ENCODE results near the gene DDC.

Gene DDC

DNA sequence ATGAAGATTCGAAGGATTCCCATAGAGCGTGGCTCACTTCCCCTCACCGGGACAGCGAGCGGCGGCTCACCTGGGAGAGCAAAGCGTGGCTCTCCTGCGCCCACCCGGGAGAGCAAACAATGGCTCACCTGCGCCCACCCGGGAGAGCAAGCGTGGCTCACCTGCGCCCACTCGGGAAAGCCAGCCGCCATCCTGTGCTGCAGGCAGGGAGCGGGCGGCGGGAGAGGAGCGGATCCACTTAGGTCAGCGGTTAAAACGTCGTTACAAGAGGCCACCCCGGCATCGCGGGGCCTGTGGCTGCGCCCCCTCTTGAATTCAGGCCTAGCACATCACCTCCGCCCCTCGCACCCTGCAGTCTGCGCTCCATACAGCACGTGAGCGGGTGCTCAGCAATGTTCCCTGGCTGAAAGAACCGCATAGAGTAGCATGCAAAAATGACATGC, 114.6 kb downstream of the DDC start:
- DNase-seq (ENCODE audit: low read depth): peak; percentile 7

GRCh38 chr7:50449881-50450589, 115.2 kb downstream of the DDC start, which contains the start of gene FIGNL1:
Gene FIGNL1 (minus strand): TSS chr7:50450350. CDS start chr7:50447287, 3,063 bp downstream.
- DNase-seq (ENCODE audit: low read depth): peak; percentile 79

GRCh38 chr7:50449501-50449880, 115.7 kb downstream of the DDC start:
- no peak for DNase-seq (ENCODE audit: low read depth)

DNA sequence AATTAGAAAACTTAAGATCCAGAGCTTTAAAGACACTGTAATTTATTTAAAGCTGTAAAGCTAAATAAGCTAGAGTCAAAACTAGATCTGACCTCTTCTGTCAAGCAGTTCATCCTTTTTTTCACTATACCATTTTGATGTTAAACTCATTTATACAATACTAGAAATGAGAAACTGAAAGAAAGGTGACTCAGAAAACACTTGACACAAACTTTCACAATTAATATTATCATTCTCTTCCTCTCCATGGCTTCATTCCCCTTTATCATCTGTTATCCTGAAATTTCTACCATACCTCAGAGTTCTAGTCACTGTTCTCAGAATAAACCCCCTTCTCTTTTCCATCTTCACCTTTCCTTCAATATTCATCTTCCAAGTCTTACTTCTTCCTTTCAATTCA, 116.4 kb downstream of the DDC start:
- no peak for DNase-seq (ENCODE audit: low read depth)

- no peak for DNase-seq (ENCODE audit: low read depth)
These were observed 118.7 kb downstream of the DDC start for GRCh38 chr7:50446542-50446960.

DNA sequence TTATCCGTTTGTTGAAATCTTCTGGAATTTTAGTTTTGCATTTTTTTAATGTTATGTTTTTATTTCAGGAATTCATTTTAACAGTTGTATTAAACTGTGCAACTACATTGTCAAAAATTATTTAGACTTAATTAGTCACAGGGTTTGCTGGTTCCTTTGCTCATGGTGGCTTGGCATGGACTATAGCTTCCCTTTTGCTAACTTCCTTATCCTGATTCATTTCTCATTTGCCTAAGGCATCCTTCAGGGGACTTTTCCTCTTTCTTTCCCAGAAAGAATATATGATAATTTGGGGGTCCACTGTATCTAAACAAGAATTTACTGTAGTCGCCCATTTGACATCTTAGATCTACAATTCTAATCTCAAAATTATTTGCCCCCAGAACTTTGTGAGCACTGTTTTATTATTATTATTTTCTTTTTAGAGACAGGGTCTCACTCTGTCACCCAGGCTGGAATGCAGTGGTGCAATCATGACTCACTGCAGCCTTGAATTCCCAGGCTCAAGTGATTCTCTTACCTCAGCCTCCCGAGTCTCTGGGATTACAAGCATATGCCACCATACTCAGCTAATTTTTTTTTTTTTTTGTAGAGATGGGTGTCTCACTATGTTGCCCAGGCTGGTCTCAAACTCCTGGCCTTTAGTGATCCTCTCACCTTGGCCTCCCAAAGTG, 128.9 kb downstream of the DDC start:
- DNase-seq (ENCODE audit: low read depth): no peak

DNA sequence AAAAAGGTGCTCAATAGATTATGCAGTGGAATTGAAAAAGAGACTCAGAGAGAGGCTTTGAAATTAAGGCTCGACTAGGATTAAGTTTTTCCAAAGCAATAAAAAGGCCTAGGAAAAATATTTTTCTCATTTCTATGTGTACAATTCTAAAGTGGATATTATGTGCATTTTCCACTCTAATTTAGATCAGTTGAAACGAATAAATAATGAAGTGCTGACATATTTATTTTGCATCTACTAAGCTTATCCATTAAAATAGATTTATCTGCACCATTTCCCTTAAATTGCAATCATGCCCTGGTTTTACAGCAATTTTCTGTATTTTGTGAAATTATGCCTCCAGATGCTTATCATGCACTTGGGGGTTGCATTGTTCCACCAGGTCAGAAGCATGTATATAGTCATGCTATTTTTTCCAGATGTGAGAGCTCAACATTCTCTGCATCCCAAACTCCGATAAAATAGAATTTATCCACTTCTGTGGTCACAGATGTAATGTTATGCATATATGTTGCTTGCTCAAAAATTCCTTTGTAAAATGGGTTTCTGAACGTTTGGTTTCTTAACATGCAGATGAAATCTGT, 133.4 kb downstream of the DDC start:
- DNase-seq (ENCODE audit: low read depth): no peak

- no peak for DNase-seq (ENCODE audit: low read depth)
These were observed 133.9 kb downstream of the DDC start for GRCh38 chr7:50431316-50431715.

- DNase-seq (ENCODE audit: low read depth): no peak
These were observed 136.3 kb downstream of the DDC start for GRCh38 chr7:50428911-50429310.

DNA sequence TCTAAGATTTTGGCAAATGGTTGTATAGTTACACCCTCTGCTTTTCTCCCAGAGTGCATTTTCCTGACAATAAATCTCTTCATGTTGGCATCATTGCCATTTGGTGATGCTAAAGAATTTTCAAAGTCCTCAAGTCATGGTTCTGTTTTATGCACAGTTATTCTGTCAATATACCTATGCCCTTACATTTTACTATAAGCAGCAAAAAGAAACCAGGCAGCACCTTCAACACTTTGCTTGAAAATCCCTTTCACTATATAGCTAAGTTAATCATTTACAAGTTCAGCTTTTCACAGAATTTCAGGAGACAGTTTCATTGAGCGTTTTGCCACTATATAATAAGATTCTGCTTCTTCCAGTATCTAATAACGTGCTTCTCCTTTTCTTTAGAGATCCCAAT, 137.7 kb downstream of the DDC start:
- DNase-seq (ENCODE audit: low read depth): no peak

DNA sequence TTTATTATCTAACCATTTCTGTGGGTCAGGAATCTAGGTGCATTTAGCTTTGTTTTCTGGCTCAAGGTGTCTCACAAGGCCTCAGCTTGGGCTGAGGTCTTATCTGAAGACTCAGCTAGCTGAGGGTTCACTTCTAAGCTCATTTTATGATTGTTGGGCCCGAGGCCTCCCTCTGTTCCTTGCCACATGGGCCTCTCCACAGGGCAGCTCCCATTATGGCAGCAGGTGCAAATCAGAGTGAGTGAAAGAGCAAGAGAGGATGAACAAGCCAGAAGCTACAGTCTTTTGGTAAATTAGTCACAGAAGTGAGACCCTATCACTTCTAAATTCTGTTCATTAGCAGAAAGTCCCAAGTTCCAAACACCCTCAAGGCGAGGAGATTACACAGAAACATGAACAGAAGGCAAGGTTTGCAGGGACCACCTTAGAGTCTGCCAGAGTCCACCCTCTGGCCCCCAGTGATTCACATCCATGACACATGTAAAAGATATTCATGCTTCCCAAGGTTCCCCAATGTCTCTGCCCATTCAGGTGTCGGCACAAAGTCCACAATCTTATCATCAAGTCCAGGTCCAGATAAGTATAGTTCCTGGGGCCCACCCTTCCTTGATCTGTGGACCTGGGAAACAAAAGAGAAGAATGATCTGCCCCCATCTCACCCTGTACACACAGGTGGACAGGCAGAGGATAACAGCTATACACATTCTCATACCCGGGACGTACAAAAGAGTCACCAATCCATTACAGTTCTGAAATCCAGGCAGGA, 138.7 kb downstream of the DDC start:
- DNase-seq (ENCODE audit: low read depth): no peak

GRCh38 chr7:50425318-50425717, 139.9 kb downstream of the DDC start:
- DNase-seq (ENCODE audit: low read depth): no peak

GRCh38 chr7:50423860-50424259, 141.3 kb downstream of the DDC start:
- DNase-seq (ENCODE audit: low read depth): no peak

- no peak for DNase-seq (ENCODE audit: low read depth)
These were observed 142.3 kb downstream of the DDC start for GRCh38 chr7:50422858-50423257.

DNA sequence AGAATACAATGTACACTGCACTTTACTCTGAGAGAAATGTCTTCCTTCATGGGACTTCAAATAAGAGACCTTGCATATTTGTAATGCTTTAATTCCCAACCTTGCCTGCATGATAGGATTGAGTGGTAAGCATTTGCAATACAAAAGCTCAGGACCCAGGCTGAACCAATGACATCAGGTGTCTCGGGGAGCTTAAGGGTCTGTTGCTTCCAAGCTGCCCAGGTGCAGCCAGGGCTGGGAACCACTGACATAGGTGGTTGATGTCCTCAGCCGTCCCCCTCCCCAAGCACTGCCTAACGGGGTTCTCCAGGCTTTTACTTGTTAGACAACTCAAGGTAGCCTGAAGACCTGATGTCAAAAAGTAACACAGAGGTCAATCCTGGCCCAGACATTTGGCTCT, 144.2 kb downstream of the DDC start:
- DNase-seq (ENCODE audit: low read depth): no peak

GRCh38 chr7:50418526-50419290, 146.5 kb downstream of the DDC start:
- no peak for DNase-seq (ENCODE audit: low read depth)

- peak; percentile 50 for DNase-seq (ENCODE audit: low read depth)
These were observed 147.1 kb downstream of the DDC start for GRCh38 chr7:50418086-50418515.

- DNase-seq (ENCODE audit: low read depth): no peak
These were observed 148.6 kb downstream of the DDC start for GRCh38 chr7:50416527-50417182.

DNA sequence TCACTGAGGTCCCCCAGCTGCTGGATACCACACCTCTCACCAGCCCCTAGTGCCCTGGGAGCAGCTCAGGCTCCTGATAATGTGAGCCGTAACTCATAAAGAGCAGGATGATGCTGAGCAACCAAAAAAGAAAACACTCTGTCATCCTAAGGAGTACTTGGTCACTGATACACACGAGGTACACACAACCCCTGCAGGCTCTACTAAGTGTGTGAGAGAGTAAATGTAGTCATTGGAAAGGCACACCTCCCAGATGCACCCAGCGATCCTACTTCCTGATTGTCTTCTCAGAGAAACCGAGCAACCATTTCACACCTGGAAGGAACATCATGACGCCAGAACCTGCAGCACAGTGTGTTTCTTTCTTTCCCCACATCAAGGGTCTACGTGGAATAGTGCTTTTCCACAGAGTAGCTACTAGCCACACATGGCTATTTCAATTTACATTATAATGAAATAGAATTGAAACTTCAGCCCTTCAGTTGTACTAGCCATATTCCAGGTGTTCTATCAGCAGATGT, 149.3 kb downstream of the DDC start:
- DNase-seq (ENCODE audit: low read depth): no peak

DNA sequence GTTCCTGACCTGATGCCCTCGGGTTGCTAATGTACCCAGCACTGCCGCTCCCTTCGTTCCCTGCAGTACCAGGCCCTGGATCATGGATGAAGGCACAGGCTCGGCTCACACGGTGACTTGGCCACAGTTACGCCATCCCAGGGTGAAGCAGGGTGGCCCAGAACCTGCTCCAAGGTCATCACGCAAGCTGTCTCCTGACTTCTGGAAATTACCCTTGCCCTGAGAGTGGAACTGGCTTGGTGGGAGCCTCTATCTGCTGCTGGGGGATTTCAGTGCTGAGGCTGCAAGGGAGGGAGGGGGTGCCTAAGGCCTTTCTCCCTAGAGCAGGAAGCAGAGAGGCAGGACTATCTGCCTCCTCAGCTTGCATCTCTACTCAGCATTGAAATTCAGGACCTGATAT, 151.6 kb downstream of the DDC start:
- DNase-seq (ENCODE audit: low read depth): no peak

DNA sequence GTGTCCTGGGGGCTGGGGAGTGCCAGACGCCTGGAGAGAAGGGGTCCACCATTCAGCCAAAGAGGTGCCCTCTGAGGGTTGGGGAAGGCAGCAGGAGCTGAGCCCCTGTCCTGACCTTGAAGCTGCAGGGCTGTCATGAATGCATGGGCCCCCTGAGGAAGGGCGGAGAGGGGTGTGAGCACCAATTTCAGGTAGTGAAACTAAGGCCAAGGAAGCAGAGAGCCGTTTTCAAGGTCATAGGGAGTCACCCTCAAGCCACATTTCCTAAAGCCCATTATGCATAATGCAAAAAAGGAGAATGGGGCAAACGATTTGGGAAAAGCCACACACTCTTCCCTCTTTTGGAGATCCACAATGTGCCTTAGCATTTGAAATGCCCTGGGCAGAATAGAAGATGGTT, 152.2 kb downstream of the DDC start:
- no peak for DNase-seq (ENCODE audit: low read depth)

Data from activated T-helper 1 cell treated with Interleukin-2 at 50 U/mL for 16 hours (primary cell).